GM21786 (cell line): ENCODE results near the gene MFN2.
"Not testable (repeated sequence)": the region's sequence is repeated elsewhere in the genome, so short reads cannot be mapped to it uniquely, and the experiment has no call there.

ENCODE experiments used
- ATAC-seq: cut with Tn5 transposase; IDR thresholded peaks from one replicate; pipeline ENCODE4 v1.9.1; 2021; ENCODE audit not compliant: unreplicated experiment

The MFN2 gene

DNA sequence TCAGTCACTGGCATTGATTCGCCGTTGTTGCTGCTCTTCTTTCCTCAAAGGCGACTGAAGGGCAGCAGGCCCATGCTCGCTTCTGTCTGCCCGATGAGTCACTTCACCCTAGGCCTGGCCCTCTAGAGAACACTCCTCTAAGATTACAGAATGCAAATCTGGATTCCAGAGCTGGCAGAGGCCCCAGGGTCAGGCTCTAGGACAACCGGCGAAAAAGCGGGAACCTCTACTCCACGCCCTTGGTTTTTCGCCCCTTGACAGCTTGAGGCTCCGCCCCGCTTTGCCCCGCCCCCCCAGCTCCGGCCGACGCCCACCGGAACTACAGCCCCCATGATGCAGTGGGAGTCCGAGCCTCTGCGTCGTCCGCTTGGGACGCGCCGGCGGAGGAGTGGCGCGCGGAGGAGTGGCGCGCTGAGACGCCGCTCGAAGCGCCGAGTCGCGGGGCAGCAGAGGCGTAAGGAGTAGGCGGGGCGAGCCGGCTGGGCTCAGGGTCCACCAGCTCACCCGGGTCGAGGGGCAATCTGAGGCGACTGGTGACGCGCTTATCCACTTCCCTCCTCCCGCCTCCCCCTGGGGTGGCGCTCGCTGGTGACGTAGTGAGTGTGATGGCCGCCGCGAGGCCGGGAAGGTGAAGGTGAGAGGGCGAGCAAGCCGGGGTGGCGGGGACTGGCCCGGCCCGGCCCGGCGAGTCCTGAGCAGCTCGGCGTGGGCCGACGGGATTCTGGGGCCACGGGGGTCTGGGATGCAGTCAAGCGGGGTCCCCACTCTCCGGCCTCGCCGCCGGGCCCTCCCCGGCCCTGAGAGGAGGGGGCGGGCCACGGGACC is at the start of gene MFN2:
MFN2 (plus strand) TSS at position 594 of the 825 bp plus-strand sequence. CDS start 8,725 bp downstream, outside the sequence.
- peak; percentile 87 for ATAC-seq

DNA sequence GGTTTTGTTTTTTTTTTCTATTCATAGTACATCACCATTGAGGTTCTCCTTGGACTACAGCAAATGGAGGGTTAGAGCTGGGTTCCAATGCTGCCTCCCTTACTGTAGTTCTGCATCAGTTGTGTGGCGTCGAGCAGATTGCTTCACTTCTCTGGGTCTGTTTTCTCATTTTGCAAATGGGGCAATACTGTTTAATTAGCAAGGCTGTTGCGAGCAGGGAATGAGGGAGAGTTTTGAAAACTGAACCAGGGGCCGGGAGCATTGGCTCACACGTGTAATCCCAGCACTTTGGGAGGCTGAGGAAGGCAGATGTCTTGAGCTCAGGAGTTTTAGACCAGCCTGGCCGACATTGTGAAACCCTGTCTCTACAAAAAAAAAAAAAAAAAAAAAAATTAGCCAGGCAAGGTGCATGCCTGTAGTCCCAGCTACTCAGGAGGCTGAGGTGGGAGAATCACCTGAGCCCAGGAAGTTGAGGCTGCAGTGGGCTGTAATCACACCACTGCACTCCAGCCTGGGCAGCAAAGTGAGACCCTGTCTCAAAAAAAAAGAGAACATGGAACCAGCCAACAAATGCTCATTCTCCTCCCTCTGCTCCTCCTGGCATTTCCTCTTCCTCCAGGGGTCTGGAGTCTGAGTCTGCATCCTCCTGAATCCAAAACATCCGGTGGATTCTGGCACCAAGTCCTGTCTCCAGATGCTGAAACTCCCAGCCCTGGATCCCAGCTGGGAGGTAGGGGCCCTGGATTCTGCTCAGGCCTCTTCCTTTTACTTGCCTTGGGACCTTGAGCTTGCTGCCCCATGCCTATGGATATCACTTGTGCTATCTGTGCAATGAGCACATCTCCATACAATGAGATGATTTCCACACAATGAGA is 49.4 kb upstream of the MFN2 start:
- no peak for ATAC-seq

DNA sequence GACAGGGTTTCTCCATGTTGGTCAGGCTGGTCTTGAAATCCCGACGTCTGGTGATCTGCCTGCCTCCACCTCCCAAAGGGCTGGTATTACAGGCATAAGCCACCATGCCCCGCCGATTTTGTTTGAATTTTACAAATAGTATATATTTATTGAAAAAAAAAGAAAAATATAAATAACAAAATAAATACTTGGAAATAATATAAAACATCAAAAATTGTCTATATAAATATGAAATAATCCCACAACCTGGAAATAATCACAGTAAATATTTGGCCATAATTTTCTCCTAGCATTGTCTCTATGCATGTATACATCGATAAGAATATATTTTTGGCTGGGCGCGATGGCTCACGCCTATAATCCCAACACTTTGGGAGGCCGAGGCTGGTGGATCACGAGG is 48.4 kb upstream of the MFN2 start:
- no peak for ATAC-seq

DNA sequence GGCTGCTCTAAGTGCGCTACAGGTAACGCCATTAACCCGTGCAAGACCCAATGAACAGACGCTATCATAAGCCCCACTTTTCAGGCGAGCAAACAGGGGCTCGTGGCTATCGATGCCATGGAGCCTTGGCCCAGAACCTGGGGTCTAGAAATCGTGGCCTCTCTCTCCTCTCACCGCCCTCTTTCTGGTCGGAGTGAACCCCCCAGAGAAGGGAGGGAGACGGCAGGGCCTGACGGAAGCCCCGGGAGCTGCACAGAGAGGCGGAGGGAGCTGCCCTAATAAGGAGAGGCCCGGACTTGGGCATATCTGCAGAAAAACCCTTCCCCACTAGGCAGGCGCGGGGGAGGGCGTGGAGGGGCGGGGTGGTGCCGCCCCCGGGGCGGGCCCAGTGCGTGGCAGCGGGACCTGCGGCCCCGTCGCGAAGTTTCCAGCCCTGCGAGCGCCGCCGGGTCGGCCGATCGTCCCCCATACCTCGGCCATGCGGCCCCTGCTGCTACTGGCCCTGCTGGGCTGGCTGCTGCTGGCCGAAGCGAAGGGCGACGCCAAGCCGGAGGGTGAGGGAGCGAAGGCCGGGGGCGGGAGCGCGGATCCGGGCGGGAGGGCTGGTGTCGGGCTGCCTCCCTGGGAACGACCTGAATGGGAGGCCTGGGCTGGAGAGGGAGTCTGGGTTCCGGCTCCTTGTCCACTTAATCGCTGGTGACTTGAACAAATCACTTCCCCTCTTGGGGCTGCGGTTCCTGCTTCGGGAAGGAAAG is 45.8 kb upstream of the MFN2 start, which contains the start of gene PLOD1:
PLOD1 (plus strand) TSS at position 416 of the 755 bp plus-strand sequence; CDS start at position 479, 63 bp downstream.
- ATAC-seq, result peak; percentile 88

DNA sequence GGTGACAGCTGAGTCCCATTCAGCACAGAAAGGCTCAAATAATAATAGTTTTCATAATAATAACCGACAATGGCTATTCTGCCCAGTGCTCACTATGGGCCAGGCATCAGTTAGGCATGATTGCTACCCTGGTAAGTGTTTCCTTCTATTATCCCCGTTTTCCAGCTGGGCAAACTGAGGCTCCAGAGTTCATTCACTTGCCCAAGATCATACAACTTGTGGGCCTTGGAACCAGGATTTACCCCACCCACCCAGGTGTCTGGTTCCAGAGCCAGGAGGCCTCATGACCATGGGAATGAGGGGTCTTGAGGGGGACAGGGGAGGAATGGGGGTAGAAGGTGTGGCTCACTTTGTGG is 45.2 kb upstream of the MFN2 start:
- ATAC-seq, result no peak

DNA sequence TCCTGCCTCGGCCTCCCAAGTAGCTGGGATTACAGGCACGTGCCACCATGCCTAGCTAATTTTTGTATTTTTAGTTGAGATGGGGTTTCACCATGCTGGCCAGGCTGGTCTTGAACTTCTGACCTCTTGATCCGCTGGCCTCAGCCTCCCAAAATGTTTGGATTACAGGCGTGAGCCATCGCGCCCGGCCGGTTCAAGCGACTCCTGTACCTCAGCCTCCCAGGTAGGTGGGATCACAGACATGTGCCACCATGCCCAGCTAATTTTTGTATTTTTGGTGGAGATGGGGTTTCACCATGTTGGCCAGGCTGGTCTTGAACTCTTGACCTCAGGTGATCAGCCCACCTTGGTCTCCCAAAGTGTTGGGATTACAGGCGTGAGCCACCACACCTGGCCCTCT is 44.5 kb upstream of the MFN2 start:
- ATAC-seq, result not testable (repeated sequence)

DNA sequence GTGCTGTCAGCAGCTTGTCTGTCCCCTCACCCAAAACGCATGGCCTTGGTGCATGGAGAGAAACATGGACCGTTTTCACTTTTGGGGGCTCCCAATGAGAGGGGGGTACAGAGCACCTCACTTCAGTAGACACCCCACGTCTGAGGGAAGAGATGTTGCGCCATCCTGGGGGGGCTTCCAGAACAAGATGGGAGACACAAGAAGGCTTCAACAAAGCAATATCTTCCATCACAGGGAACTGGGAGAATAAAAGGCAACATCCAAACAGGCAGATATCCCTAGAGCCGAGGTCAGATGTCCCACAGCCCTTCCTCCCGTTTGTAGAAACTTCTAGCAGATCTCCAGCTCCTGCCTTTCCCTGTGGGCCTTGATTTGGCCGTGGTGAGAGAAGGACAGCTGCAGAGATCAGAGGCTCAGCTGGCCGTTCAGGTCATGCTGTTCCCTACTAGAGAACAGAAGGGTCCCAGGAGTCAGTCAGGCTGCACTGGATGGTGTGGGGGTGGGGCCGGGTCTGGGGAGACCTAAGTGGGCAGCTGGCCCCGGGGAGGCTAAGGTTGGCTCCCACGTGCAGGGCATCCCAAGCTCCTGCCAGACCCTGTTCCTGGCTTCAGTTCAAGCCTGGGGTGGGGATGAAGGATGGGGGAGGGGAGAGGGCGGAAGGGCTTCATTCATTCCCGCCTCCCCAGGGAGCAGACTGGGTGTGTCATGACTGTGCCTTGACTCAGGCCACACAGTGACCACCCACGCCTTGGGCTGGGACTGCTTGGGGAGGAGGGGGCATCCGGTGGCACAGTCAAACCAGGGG is 41.3 kb upstream of the MFN2 start:
- no peak for ATAC-seq

DNA sequence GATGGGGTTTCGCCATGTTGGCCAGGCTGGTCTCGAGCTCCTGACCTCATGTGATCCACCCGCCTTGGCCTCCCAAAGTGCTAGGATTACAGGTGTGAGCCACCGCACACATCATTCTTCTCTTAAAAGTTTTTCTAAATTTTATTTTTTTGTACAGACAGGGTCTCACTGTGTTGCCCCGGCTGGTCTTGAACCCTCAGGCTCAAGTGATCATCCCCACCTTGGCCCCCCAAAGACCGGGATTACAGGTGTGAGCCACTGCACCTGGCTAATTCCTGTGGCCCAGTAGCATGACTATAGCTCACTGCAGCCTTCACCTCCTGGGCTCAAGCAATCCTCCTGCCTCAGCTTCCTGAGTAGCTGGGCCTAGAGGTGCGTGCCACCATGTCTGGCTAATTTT is 40.5 kb upstream of the MFN2 start:
- ATAC-seq, result not testable (repeated sequence)

DNA sequence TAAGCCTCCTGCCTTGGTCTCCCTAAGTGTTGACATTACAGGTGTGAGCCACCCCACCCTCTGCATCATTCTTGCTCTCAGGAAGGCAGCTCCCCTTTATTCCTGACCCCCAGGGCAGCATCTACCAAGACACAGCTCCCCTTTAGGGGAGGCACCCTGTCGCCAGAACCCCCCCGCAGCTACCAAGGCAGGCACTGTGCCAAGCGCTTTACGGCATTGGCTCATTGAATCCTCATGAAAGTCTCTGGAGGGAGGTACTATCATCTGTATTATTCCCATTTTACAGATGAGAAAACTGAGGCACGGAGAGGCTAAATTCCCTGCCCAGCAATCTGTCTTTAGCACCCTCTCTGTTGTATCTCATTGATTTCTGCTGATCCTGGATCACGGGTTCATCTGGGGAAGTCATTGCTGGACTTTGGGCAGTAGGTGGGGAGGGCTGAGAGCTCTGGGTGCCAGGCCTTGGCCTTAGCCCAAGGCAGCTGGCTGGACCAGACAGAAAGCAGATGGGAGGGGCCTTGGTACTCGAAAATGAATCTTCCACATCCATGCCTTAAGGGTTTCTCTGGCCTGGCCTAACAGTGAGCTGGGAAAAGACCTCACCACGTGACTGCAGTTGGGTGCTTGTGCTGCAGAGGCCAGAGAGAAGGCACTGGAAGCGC is 39.9 kb upstream of the MFN2 start:
- no peak for ATAC-seq

DNA sequence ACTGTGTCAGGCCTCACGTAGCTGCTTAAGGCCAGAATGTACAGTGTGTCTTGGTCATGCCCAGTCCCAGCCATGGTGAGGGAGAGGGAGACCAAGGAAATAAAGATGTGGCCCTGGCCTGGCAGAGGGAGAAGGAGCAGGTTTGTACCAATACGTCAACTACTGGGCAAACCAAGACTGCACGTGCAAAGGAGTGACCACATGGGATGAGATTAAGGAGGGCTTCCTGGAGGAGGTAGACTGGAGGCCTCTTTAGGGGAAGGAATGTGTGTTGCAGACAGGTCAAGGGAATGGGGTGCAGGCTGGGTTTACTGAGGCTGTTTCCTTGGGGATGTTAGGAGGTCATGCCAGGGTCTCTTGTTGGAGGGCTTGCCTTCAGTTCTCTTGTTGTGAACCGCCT is 38.0 kb upstream of the MFN2 start:
- ATAC-seq, result no peak

DNA sequence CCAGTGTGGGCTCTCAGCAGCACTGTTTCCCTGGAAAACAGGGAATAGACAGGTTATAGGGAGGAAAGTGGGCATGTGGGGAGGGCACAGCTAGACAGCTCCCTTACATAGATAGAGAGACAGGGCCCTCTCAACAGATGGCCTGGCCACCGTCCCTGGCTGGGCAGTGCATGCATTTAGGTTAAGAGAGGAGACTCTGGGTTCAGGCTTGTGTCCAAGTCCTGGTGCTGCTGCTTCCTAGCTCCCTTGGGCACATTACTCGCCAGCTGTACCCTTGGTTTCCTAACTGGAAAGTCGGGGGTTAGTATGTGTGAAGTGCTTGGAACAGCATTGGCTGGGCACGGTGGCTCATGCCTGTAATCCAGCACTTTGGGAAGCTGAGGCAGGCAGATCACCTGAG is 36.6 kb upstream of the MFN2 start:
- no peak for ATAC-seq

DNA sequence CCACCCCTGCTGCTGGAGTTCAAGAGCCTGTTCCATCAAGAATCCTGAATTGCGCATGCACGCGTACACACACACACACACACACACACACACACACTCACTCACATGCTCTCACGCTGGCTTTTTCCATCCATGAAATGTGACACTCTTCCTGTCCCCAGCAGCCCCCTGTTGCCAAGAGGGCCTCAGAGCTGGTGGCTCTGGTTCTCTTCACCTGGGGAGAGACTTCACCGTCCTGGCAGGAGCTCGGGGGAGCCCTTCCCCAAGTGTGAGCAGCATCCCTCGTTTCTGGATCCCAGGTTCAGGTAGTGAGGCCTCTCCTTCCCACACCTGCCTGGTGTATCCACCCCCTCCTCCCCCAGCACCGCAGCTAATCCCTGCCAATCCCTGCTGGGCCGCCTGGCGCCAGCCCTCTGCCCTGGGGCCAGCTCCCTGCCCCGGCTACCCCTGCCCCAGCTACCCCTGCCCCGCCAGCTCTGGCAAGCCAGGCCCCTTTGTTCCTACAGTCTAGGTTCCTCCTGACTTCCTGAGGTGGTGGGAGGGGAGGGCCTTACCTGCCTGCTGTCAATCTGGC is 35.8 kb upstream of the MFN2 start:
- no peak for ATAC-seq

DNA sequence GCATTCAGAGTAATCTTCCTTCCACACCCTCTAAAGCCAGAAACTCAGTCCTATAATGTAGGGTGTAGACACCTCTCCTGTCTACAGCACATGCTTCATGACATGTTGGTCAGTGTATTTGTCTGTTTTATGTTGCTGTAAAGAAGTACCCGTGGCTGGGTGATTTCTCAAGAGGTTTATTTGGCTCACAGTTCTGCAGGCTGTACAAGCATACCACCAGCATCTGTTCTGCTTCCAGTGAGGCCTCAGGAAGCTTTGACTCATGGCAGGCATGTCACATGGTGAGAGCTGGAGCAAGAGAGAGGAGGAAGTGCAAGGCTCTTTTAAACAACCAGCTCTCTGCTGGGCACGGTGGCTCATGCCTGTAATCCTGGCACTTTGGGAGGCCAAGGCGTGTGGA is 33.6 kb upstream of the MFN2 start:
- ATAC-seq, result no peak

DNA sequence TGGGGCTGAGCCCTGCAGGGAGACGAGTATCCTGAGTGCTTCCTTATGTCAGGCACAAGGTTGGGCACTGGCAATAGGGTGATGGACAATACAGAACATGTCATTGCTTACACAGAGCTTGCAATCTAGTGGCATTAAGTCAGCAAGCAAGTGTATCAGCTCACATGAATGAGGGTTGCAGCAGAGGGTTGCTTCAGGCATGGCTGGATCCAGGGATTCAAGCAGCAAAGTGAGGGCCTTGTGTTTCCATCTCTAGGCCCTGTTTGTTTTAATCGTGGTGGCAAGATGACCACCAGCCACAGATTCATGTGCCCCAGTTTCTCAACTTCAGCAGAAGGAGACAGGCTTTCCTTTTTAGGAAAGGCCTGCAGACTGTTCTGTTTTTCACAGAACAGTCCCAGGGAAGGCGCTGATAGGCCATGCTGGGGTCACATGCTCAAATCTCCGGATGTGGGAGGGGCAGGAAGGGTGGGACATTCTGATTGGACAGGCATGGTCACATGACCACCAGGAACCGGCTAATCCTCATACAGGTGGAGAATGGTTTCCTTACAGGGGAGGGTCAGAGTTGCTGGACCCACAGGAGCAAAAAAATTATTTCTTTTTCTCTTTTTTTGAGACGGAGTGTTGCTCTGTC is 31.3 kb upstream of the MFN2 start:
- ATAC-seq, result no peak

DNA sequence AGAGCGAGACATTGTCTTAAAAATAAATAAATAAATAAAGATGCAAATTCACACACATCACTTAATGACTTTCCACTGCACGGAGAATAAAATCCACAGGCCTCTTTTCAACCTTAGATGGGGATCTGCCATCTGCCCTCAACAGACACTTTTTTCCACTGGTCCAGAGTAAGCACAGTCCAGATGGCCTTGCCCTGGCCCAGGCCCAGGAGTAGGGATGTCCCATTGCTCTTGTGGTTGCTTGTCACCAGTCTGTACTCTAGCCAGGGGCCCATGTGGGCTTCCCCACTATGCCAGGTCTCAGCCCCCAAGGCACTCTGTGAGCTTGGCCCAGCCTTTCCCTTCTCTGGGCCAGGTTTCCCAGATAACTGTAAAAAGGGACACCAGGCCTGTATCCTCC is 28.3 kb upstream of the MFN2 start:
- ATAC-seq, result no peak

DNA sequence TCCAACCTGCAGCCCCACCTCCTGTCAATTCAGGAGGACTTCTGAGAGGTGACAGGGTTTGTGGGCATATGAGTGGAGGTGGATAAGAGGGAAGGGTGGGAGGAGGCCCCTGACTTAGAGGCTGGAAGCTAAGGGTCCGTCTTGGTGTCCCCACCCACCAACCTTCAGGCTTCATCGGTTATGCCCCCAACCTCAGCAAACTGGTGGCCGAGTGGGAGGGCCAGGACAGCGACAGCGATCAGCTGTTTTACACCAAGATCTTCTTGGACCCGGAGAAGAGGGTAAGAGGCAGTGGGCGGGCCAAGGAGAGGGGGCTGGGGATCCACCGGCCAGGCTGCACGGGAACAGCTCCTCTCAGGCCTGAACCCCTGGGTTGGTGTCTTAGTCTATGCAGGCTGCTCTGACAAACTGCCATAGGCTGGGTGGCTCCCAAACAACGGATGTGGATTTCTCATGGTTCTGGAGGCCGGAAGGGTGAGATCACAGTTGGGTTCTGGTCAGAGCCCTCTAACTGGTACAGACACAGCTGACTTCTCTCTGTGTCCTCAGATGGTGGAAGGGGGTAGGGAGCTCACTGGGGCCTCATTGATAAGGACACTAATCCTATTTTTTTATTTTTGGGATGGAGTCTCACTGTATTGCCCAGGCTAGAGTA is 27.7 kb upstream of the MFN2 start:
- ATAC-seq, result no peak

DNA sequence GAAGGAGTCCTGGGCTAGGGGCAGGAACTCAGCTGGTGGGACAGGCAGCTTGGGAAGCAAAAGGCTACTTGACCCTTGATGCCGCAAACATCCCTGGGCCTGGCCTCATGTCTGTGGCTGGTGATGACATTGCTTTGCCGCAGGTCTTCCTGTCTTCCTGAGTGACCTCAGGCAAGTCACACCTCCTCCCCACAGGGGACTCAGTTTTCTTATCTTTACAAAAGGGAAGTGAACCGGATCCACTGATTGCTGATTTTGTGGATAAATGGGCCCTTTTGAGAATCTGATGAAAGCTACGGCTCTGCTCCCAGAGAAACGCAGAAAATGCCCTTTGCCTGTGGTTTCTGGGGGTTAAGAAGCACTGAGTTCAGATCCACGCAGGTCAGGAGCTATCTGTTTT is 25.0 kb upstream of the MFN2 start:
- ATAC-seq, result no peak

DNA sequence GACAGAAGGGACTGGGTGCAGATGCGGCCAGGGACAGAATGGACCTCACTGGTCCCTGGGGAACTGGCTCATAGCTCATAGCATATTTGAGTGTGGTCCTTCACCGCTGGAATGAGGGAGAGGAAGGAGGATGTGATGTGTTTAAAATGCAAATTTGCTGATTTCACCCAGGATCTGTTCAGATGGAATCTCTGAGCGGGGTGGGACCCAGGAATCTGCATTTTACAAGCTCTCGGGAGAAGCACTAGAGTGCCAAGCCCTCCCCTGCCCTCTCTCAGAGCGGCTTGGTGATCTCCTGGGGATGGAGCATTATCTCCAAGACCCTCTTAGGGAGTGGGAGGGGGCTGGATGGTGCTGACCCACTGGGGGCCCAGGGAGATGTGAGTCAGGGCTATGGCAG is 22.8 kb upstream of the MFN2 start:
- ATAC-seq, result no peak

DNA sequence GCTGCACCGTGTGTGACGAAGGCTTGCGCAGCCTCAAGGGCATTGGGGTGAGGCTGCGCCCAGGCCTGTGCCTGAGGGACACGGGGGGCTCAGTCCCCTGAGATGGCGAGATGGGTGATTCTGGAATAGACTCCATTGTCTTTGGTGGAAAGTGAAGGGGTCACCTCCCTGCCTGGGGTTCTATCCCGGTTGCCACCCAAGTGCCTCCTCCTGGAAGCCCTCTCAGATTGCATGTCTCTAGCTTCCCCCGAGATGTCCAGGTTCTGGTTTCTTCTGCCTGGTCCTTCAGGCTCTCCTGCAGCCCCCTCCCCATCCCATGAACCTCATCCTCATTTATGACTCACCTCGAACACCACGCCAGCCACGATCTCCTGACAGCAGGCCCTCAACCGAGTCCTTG is 22.3 kb upstream of the MFN2 start:
- ATAC-seq, result no peak
